WTC11 (cell line): ENCODE data around the gene C19orf25. TPM values are rescaled to one million over a fixed set of nuclear protein-coding genes. Genes with fewer than 3 reads are reported as not detected.

Experiments
- ATF3 ChIP-seq: sonication (generic); formaldehyde crosslinking; conservative IDR thresholded peaks from 2 replicates; pipeline ENCODE4 v1.8.1; 2022; ENCODE audit warnings: mild to moderate bottlenecking, missing genetic modification reagents
- CBFB ChIP-seq: sonication (generic); formaldehyde crosslinking; IDR thresholded peaks from 2 replicates; pipeline ENCODE4 v1.8.1; 2022; ENCODE audit warnings: mild to moderate bottlenecking, low read depth, missing genetic modification reagents
- CTCF ChIP-seq: fragments of 200-600 bp; IDR thresholded peaks from 2 replicates; pipeline ENCODE4 v1.8.0; 2022; ENCODE audit warnings: antibody characterized with exemption
- ELF4 ChIP-seq: sonication (generic); formaldehyde crosslinking; IDR thresholded peaks from 2 replicates; pipeline ENCODE4 v1.8.1; 2022; ENCODE audit warnings: low read depth, mild to moderate bottlenecking, moderate library complexity, missing genetic modification reagents
- ERG ChIP-seq: fragments of 250-450 bp; sonication (Bioruptor Pico); IDR thresholded peaks from 2 replicates; pipeline ENCODE4 v1.8.0; 2021; ENCODE audit warnings: mild to moderate bottlenecking
- ESRRA ChIP-seq: sonication (generic); formaldehyde crosslinking; IDR thresholded peaks from 2 replicates; pipeline ENCODE4 v1.8.1; 2022; ENCODE audit warnings: mild to moderate bottlenecking, missing genetic modification reagents, borderline replicate concordance
- FOXJ3 ChIP-seq: sonication (generic); formaldehyde crosslinking; IDR thresholded peaks from 2 replicates; pipeline ENCODE4 v1.9.0; 2021; ENCODE audit warnings: missing genetic modification reagents, mild to moderate bottlenecking, borderline replicate concordance
- HMGA2 ChIP-seq: fragments of 250-450 bp; sonication (Bioruptor Pico); IDR thresholded peaks from 2 replicates; pipeline ENCODE4 v1.4.0; 2021; ENCODE audit warnings: mild to moderate bottlenecking, moderate library complexity
- JUN ChIP-seq: sonication (generic); formaldehyde crosslinking; IDR thresholded peaks from 2 replicates; pipeline ENCODE4 v1.8.0; 2023; ENCODE audit warnings: mild to moderate bottlenecking, missing genetic modification reagents
- NFYB ChIP-seq: sonication (generic); formaldehyde crosslinking; conservative IDR thresholded peaks from 2 replicates; pipeline ENCODE4 v1.8.0; 2022; ENCODE audit warnings: low read depth, missing genetic modification reagents
- NR3C1 ChIP-seq: sonication (generic); formaldehyde crosslinking; conservative IDR thresholded peaks from 2 replicates; pipeline ENCODE4 v1.8.1; 2023; ENCODE audit warnings: low read depth, mild to moderate bottlenecking, missing genetic modification reagents
- SMAD3 ChIP-seq: sonication (generic); formaldehyde crosslinking; IDR thresholded peaks from 2 replicates; pipeline ENCODE4 v1.8.0; 2022; ENCODE audit warnings: missing genetic modification reagents, mild to moderate bottlenecking, borderline replicate concordance
- SMAD4 ChIP-seq: sonication (generic); formaldehyde crosslinking; IDR thresholded peaks from 2 replicates; pipeline ENCODE4 v1.8.0; 2022; ENCODE audit warnings: mild to moderate bottlenecking, missing genetic modification reagents
- ZBTB21 ChIP-seq: sonication (generic); formaldehyde crosslinking; IDR thresholded peaks from 2 replicates; pipeline ENCODE4 v1.8.1; 2023; ENCODE audit warnings: mild to moderate bottlenecking, missing genetic modification reagents, borderline replicate concordance
- ZNF138 ChIP-seq: sonication (generic); formaldehyde crosslinking; conservative IDR thresholded peaks from 2 replicates; pipeline ENCODE4 v1.8.1; 2022; ENCODE audit warnings: mild to moderate bottlenecking, moderate library complexity, missing genetic modification reagents
- total RNA-seq: library from RNA; stranded (reverse); gene quantifications from 3 replicates; pipeline ENCODE4 v1.2.3, GENCODE V29; 2021
- TF ChIP-seq, protein P1 (sequence below): sonication (generic); formaldehyde crosslinking; IDR thresholded peaks from 2 replicates; pipeline ENCODE4 v1.8.1; 2023; ENCODE audit warnings: mild to moderate bottlenecking, missing genetic modification reagents, borderline replicate concordance
- TF ChIP-seq, protein P2 (sequence below): sonication (generic); formaldehyde crosslinking; IDR thresholded peaks from 2 replicates; pipeline ENCODE4 v1.8.1; 2023; ENCODE audit warnings: mild to moderate bottlenecking, moderate library complexity, missing genetic modification reagents
- TF ChIP-seq, protein P3 (sequence below): sonication (generic); formaldehyde crosslinking; IDR thresholded peaks from 2 replicates; pipeline ENCODE4 v1.8.1; 2022; ENCODE audit warnings: mild to moderate bottlenecking, missing genetic modification reagents, moderate library complexity, borderline replicate concordance
- TF ChIP-seq, protein P4 (sequence below): sonication (generic); formaldehyde crosslinking; IDR thresholded peaks from 2 replicates; pipeline ENCODE4 v1.8.0; 2023; ENCODE audit warnings: missing genetic modification reagents, mild to moderate bottlenecking, borderline replicate concordance

The C19orf25 gene
- total RNA-seq, 1 experiment from 2014 or later: 65.7 TPM

- TF ChIP-seq, protein P1, sequence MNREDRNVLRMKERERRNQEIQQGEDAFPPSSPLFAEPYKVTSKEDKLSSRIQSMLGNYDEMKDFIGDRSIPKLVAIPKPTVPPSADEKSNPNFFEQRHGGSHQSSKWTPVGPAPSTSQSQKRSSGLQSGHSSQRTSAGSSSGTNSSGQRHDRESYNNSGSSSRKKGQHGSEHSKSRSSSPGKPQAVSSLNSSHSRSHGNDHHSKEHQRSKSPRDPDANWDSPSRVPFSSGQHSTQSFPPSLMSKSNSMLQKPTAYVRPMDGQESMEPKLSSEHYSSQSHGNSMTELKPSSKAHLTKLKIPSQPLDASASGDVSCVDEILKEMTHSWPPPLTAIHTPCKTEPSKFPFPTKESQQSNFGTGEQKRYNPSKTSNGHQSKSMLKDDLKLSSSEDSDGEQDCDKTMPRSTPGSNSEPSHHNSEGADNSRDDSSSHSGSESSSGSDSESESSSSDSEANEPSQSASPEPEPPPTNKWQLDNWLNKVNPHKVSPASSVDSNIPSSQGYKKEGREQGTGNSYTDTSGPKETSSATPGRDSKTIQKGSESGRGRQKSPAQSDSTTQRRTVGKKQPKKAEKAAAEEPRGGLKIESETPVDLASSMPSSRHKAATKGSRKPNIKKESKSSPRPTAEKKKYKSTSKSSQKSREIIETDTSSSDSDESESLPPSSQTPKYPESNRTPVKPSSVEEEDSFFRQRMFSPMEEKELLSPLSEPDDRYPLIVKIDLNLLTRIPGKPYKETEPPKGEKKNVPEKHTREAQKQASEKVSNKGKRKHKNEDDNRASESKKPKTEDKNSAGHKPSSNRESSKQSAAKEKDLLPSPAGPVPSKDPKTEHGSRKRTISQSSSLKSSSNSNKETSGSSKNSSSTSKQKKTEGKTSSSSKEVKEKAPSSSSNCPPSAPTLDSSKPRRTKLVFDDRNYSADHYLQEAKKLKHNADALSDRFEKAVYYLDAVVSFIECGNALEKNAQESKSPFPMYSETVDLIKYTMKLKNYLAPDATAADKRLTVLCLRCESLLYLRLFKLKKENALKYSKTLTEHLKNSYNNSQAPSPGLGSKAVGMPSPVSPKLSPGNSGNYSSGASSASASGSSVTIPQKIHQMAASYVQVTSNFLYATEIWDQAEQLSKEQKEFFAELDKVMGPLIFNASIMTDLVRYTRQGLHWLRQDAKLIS: peak; percentile 85
- TF ChIP-seq ERG (CRISPR knock-in tag) (0 out of 2 replicates have a peak, but pooled peaks have one; percentile 23), SMAD3 (CRISPR knock-in tag) (peak; percentile 86; the same call in 1 of the 2 replicates), ESRRA (peak; percentile 80), NR3C1 (CRISPR knock-in tag) (no peak), ZNF138 (CRISPR knock-in tag) (no peak), CBFB (CRISPR knock-in tag) (peak; percentile 92), CTCF (peak; percentile 77), ELF4 (no peak), ZBTB21 (CRISPR knock-in tag) (peak; percentile 90), NFYB (no peak; the same call in 1 of the 2 replicates), HMGA2 (CRISPR knock-in tag) (no peak), FOXJ3 (CRISPR knock-in tag) (no peak), JUN (CRISPR knock-in tag) (no peak), SMAD4 (CRISPR knock-in tag) (no peak), ATF3 (CRISPR knock-in tag) (no peak)
- TF ChIP-seq, protein P2, sequence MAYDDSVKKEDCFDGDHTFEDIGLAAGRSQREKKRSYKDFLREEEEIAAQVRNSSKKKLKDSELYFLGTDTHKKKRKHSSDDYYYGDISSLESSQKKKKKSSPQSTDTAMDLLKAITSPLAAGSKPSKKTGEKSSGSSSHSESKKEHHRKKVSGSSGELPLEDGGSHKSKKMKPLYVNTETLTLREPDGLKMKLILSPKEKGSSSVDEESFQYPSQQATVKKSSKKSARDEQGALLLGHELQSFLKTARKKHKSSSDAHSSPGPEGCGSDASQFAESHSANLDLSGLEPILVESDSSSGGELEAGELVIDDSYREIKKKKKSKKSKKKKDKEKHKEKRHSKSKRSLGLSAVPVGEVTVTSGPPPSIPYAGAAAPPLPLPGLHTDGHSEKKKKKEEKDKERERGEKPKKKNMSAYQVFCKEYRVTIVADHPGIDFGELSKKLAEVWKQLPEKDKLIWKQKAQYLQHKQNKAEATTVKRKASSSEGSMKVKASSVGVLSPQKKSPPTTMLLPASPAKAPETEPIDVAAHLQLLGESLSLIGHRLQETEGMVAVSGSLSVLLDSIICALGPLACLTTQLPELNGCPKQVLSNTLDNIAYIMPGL (CRISPR knock-in tag): peak; percentile 98
- TF ChIP-seq, protein P3, sequence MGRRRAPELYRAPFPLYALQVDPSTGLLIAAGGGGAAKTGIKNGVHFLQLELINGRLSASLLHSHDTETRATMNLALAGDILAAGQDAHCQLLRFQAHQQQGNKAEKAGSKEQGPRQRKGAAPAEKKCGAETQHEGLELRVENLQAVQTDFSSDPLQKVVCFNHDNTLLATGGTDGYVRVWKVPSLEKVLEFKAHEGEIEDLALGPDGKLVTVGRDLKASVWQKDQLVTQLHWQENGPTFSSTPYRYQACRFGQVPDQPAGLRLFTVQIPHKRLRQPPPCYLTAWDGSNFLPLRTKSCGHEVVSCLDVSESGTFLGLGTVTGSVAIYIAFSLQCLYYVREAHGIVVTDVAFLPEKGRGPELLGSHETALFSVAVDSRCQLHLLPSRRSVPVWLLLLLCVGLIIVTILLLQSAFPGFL: 0 out of 2 replicates have a peak, but pooled peaks have one; percentile 88
- TF ChIP-seq, protein P4, sequence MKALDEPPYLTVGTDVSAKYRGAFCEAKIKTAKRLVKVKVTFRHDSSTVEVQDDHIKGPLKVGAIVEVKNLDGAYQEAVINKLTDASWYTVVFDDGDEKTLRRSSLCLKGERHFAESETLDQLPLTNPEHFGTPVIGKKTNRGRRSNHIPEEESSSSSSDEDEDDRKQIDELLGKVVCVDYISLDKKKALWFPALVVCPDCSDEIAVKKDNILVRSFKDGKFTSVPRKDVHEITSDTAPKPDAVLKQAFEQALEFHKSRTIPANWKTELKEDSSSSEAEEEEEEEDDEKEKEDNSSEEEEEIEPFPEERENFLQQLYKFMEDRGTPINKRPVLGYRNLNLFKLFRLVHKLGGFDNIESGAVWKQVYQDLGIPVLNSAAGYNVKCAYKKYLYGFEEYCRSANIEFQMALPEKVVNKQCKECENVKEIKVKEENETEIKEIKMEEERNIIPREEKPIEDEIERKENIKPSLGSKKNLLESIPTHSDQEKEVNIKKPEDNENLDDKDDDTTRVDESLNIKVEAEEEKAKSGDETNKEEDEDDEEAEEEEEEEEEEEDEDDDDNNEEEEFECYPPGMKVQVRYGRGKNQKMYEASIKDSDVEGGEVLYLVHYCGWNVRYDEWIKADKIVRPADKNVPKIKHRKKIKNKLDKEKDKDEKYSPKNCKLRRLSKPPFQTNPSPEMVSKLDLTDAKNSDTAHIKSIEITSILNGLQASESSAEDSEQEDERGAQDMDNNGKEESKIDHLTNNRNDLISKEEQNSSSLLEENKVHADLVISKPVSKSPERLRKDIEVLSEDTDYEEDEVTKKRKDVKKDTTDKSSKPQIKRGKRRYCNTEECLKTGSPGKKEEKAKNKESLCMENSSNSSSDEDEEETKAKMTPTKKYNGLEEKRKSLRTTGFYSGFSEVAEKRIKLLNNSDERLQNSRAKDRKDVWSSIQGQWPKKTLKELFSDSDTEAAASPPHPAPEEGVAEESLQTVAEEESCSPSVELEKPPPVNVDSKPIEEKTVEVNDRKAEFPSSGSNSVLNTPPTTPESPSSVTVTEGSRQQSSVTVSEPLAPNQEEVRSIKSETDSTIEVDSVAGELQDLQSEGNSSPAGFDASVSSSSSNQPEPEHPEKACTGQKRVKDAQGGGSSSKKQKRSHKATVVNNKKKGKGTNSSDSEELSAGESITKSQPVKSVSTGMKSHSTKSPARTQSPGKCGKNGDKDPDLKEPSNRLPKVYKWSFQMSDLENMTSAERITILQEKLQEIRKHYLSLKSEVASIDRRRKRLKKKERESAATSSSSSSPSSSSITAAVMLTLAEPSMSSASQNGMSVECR (CRISPR knock-in tag): peak; percentile 67; the same call in 1 of the 2 replicates
Measured at GRCh38 chr19:1438035-1438932, 40.7 kb downstream of the C19orf25 start, which contains the start of gene RPS15 (continued).
